Endothelial cell of umbilical vein (primary cell): ENCODE data around the gene CLCNKA. TPM values are rescaled to one million over a fixed set of nuclear protein-coding genes. Genes with fewer than 3 reads are reported as not detected.

Experiments
- BruUV-seq: library from RNA; stranded (reverse); fragments of 400-500 nt; replicated peaks from 2 replicates; lab custom pipeline; 2021; lab: Mats Ljungman, UMichigan
- CTCF ChIA-PET: fragments of 300-600, 350-600 bp; sonication (Branson Sonifier 250); formaldehyde crosslinking; loops from one replicate; lab custom pipeline; 2021; ENCODE audit warnings: antibody characterized with exemption, inconsistent platforms; lab: Charles Lee
- POLR2A ChIA-PET: fragments of 300-600, 350-600 bp; sonication (Branson Sonifier 250); formaldehyde crosslinking; loops from one replicate; lab custom pipeline; 2021; ENCODE audit warnings: antibody characterized with exemption, inconsistent platforms; lab: Charles Lee
- DNase-seq: peaks from one replicate; pipeline ENCODE4 v3.0.0-alpha.2; 2011; ENCODE audit warnings: low read depth, low spot score
- FAIRE-seq: peaks from 2 replicates; lab custom pipeline; 2011; peaks lifted over from hg19 to GRCh38; lab: Jason Lieb, UNC
- H2AFZ ChIP-seq: 2 replicates; pipeline ENCODE4 v1.6.0; 2012; ENCODE audit warnings: low read depth, low read length, control low read depth, inconsistent platforms
- H3K27ac ChIP-seq: 2 replicates; pipeline ENCODE4 v1.5.1; 2011; ENCODE audit warnings: low read depth, mild to moderate bottlenecking, control low read depth, low read length, moderate library complexity; ENCODE audit not compliant: insufficient read depth
- H3K27me3 ChIP-seq, 2 experiments: 2 replicates each; pipeline versions ENCODE4 v1.6.0 to v1.6.1; 2011; ENCODE audit warnings: low read length in 2 of 2, mixed read lengths in 1 of 2; ENCODE audit not compliant: control insufficient read depth in 2 of 2, insufficient read depth in 2 of 2
- H3K36me3 ChIP-seq, 2 experiments: 2 replicates in 1 of 2; 3 replicates in 1 of 2; pipeline ENCODE4 v1.5.1; 2011; ENCODE audit warnings: low read length in 2 of 2, mild to moderate bottlenecking in 1 of 2, moderate library complexity in 1 of 2; ENCODE audit not compliant: control insufficient read depth in 2 of 2, insufficient read depth in 2 of 2; ENCODE audit errors: extremely low read depth in 1 of 2
- H3K4me1 ChIP-seq: 3 replicates; pipeline ENCODE4 v1.5.1; 2011; ENCODE audit warnings: mild to moderate bottlenecking, low read length; ENCODE audit not compliant: control insufficient read depth, insufficient read depth; ENCODE audit errors: extremely low read depth
- H3K4me2 ChIP-seq: 2 replicates; pipeline ENCODE4 v1.6.1; 2011; ENCODE audit warnings: low read length, control low read depth, mixed read lengths; ENCODE audit not compliant: insufficient read depth
- H3K4me3 ChIP-seq, 3 experiments: fragments of 200-600 bp in 1 of 3; sonication (generic), shearing (Covaris generic) in 1 of 3; replicated peaks in 1 of 3; 2 replicates each; pipeline ENCODE4 v1.5.1; 2011 to 2016; ENCODE audit warnings: control low read depth in 3 of 3, low read length in 3 of 3, mild to moderate bottlenecking in 2 of 3, inconsistent platforms in 1 of 3, low read depth in 1 of 3, moderate library complexity in 1 of 3; ENCODE audit not compliant: insufficient read depth in 1 of 3
- H3K79me2 ChIP-seq: 2 replicates; pipeline ENCODE4 v1.6.0; 2012; ENCODE audit warnings: low read length, inconsistent platforms; ENCODE audit not compliant: control insufficient read depth, insufficient read depth
- H3K9ac ChIP-seq: replicated peaks from 2 replicates; pipeline ENCODE3; 2011; ENCODE audit warnings: low read length, control low read depth; ENCODE audit not compliant: insufficient read depth; ENCODE audit errors: extremely low read depth
- H3K9me1 ChIP-seq: replicated peaks from 3 replicates; pipeline ENCODE4 v1.6.0; 2011; ENCODE audit warnings: mild to moderate bottlenecking, low read length; ENCODE audit not compliant: control insufficient read depth, insufficient read depth; ENCODE audit errors: extremely low read depth
- H3K9me3 ChIP-seq: replicated peaks from 2 replicates; pipeline ENCODE4 v1.5.1; 2012; ENCODE audit warnings: low read length, inconsistent platforms; ENCODE audit not compliant: control insufficient read depth, insufficient read depth
- H4K20me1 ChIP-seq: replicated peaks from 2 replicates; pipeline ENCODE3; 2011; ENCODE audit warnings: mild to moderate bottlenecking, low read length; ENCODE audit not compliant: control insufficient read depth, insufficient read depth; ENCODE audit errors: extremely low read depth
- EZH2 ChIP-seq: IDR thresholded peaks from 2 replicates; pipeline ENCODE4 v1.6.1; 2012; ENCODE audit warnings: borderline replicate concordance, low read depth, mild to moderate bottlenecking, moderate library complexity, low read length, inconsistent platforms; ENCODE audit not compliant: severe bottlenecking
- FOS ChIP-seq: IDR thresholded peaks from 2 replicates; pipeline ENCODE4 v1.6.1; 2011; ENCODE audit warnings: mild to moderate bottlenecking, low read length, moderate library complexity, borderline replicate concordance; ENCODE audit not compliant: insufficient read depth
- GATA2 ChIP-seq: IDR thresholded peaks from 2 replicates; pipeline ENCODE4 v1.7.0; 2011; ENCODE audit warnings: low read depth, mild to moderate bottlenecking, moderate library complexity, mixed read lengths, low read length; ENCODE audit not compliant: insufficient read length, insufficient read depth
- JUN ChIP-seq: IDR thresholded peaks from 2 replicates; pipeline ENCODE4 v1.6.1; 2011; ENCODE audit warnings: borderline replicate concordance, low read depth; ENCODE audit not compliant: insufficient read length, insufficient read depth
- MYC ChIP-seq: IDR thresholded peaks from one replicate; pipeline ENCODE4 v1.6.1; 2011; ENCODE audit warnings: mild to moderate bottlenecking, low read depth, low read length
- POLR2A ChIP-seq: IDR thresholded peaks from 2 replicates; pipeline ENCODE4 v1.6.1; 2012; ENCODE audit warnings: low read depth, mild to moderate bottlenecking, control low read depth, low read length
- POLR2AphosphoS5 ChIP-seq: IDR thresholded peaks from 2 replicates; pipeline ENCODE4 v1.6.1; 2012; ENCODE audit warnings: low read depth, mild to moderate bottlenecking, control low read depth, low read length, moderate library complexity; ENCODE audit not compliant: insufficient read depth
- dilution Hi-C: fragments of 300-500 bp; cut with MboI; formaldehyde crosslinking; loops from one replicate; pipeline ENCODE4 v1.15.0; 2019; ENCODE audit warnings: low sequenced_read_pairs; ENCODE audit not compliant: extremely low pct_ligation_motif_present
- intact Hi-C: fragments of 100-400 bp; cut with micrococcal nuclease; formaldehyde crosslinking; loops from one replicate; pipeline ENCODE4 v1.10.0; 2022
- polyA plus RNA-seq, 4 experiments: library from polyadenylated mRNA; depleted of rRNA in 3 of 4; stranded (reverse) in 3 of 4; unstranded in 1 of 4; fragments of >200 nt; gene quantifications; 2 replicates each; pipeline versions ENCODE4 v1.2.1 to v1.2.3, GENCODE V29; 2011 to 2012; ENCODE audit warnings: missing spikeins in 1 of 4
- total RNA-seq: library from RNA; stranded (reverse); gene quantifications from 2 replicates; pipeline ENCODE4 v1.2.3, GENCODE V29; 2021
- TF ChIP-seq, protein P1 (sequence below): IDR thresholded peaks from 2 replicates; pipeline ENCODE4 v1.6.1; 2011; ENCODE audit not compliant: insufficient read depth, insufficient read length
- TF ChIP-seq, protein P2 (sequence below), 2 donors: IDR thresholded peaks; 1 replicate in 1 of 2; 2 replicates in 1 of 2; pipeline ENCODE4 v1.5.1; 2011; ENCODE audit warnings: low read length in 2 of 2, mild to moderate bottlenecking in 2 of 2, moderate library complexity in 2 of 2, control low read depth in 1 of 2, inconsistent platforms in 1 of 2, low read depth in 1 of 2; ENCODE audit not compliant: insufficient read depth in 1 of 2; ENCODE audit errors: extremely low read depth in 1 of 2

CLCNKA gene
- total and polyA plus RNA-seq, 2 donors (not counting 3 experiments of a cell fraction or from before 2014, with no cell fraction given) = not detected

DNA sequence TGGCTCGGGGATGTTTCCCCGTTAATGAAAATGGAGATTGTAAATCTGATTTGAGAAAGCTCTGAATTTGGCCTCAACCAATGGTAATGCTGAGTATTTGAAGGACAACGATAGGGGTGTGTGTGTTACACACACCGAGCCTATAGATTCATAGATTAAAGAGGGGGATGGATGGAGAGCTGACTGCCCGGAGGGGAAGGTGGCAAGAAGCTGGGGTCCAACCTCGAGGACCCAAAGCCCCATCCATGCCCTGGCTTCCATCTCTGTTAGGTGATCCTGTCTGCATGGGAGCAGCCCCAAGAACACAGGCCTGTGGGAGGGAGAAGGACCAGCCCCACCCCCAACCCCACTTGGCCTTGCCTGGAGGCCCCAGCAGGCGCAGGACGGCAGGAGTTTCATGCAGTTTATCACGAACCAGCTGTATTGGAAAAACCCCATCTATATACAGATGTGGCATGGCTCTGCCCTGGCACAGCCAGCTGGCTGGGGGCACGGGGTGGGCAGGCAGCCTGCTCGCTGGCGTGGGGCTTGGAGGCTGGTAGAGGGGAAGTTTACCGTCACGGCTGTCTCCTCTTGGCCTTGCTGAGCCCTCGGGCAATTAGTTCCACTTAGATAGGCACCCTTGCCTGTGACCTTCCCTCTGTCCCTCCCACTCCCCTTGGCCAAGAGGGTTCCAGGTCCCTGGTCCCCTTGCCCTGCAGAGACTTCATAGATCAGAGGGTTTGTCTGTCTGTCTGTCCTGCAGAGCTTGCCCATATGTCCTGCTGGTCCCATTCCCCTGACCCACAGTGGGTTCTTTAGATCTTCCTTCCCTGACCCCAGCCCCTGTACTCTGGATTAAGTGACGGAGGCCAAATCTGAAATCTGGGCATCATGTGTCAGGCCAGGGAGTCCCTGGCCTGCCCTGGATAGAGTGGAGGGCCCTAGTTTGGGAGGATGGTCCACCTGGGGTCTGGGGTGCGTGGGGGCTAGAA, 7.0 kb upstream of the CLCNKA start:
- TF ChIP-seq FOS (no peak), MYC (no peak), JUN (no peak)
- TF ChIP-seq, protein P1, sequence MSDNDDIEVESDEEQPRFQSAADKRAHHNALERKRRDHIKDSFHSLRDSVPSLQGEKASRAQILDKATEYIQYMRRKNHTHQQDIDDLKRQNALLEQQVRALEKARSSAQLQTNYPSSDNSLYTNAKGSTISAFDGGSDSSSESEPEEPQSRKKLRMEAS = no peak
- Histone ChIP-seq H3K27me3 (no peaks in the 10 kb centered on the region), H3K4me3 (no peak overlapping the region), H3K9me1 (no peaks in the 10 kb centered on the region), H3K36me3 (no peaks in the 10 kb centered on the region), H3K4me2 (no peak overlapping the region), H4K20me1 (no peaks in the 10 kb centered on the region), H3K79me2 (no peaks in the 10 kb centered on the region), H3K4me1 (peaks cover 4% of the 10 kb centered on the region), H3K27ac (no peak overlapping the region), H3K9me3 (no peaks in the 10 kb centered on the region), H2AFZ (no peak overlapping the region), H3K9ac (no peak overlapping the region)
- DNase-seq (no peak), FAIRE-seq (no peak)
- BruUV-seq = no TSS peak
- POLR2A ChIA-PET = no interaction called here
- dilution Hi-C loops = no loop called here
- intact Hi-C loops = no loop called here
- CTCF ChIA-PET = interaction anchor here (0.5 kb wide), 1 partner anchor 12 kb away, joined by 3 read pairs; no protein-coding TSS in a partner anchor

DNA sequence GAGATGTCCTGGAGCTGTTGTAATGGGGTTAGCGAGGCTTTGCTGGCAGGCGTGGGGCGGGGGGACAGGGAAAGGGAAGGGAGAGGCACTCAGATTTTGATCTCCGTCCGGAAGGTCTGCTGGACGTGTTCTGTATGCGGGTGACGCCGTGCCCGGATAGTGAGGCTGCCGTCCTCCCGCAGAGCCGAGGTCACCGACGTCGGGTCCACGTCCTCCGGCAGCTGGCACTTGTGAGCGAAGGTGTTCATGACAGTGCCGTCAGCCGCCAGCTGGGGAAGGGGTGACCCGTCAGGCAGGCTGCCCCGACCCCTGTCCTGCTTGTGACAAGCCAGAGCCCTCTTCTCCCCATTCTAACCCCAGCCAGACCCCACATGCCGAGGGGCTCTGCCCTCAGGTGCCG, 6.3 kb upstream of the CLCNKA start:
- intact Hi-C loops = no loop called here
- Histone ChIP-seq H3K79me2 (no peaks in the 10 kb centered on the region), H3K9ac (no peak overlapping the region), H3K4me3 (no peak overlapping the region), H3K9me1 (no peaks in the 10 kb centered on the region), H3K4me1 (peaks cover 4% of the 10 kb centered on the region), H2AFZ (no peak overlapping the region), H3K9me3 (no peaks in the 10 kb centered on the region), H3K36me3 (no peaks in the 10 kb centered on the region), H4K20me1 (no peaks in the 10 kb centered on the region), H3K27me3 (no peaks in the 10 kb centered on the region), H3K27ac (no peak overlapping the region), H3K4me2 (no peak overlapping the region)
- ChIA-PET CTCF (no interaction called here), POLR2A (no interaction called here)
- no TSS peak for BruUV-seq
- no peak for FAIRE-seq
- TF ChIP-seq JUN (no peak), EZH2 (no peak), MYC (no peak), POLR2A (no peak), GATA2 (no peak), POLR2AphosphoS5 (no peak), FOS (no peak)
- TF ChIP-seq, protein P1 = no peak
- TF ChIP-seq, protein P2, sequence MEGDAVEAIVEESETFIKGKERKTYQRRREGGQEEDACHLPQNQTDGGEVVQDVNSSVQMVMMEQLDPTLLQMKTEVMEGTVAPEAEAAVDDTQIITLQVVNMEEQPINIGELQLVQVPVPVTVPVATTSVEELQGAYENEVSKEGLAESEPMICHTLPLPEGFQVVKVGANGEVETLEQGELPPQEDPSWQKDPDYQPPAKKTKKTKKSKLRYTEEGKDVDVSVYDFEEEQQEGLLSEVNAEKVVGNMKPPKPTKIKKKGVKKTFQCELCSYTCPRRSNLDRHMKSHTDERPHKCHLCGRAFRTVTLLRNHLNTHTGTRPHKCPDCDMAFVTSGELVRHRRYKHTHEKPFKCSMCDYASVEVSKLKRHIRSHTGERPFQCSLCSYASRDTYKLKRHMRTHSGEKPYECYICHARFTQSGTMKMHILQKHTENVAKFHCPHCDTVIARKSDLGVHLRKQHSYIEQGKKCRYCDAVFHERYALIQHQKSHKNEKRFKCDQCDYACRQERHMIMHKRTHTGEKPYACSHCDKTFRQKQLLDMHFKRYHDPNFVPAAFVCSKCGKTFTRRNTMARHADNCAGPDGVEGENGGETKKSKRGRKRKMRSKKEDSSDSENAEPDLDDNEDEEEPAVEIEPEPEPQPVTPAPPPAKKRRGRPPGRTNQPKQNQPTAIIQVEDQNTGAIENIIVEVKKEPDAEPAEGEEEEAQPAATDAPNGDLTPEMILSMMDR (IDR thresholded peaks at IDR 0.05; ENCODE audit: extremely low read depth in 1 of 2, insufficient read depth in 1 of 2, low read depth in 1 of 2, low read length in 2 of 2) = no peak
- DNase-seq = no peak
- dilution Hi-C loops = no loop called here
